GM21526 (cell line): ENCODE measurements around the gene TEX53.
A peak's percentile ranks its signal among the peaks of the same experiment; 100 is the strongest.

Experiments used
- ATAC-seq: cut with Tn5 transposase; IDR thresholded peaks from one replicate; pipeline ENCODE4 v1.9.1; 2021; ENCODE audit warnings: moderate library complexity; ENCODE audit not compliant: unreplicated experiment, low FRiP score

The TEX53 gene

DNA sequence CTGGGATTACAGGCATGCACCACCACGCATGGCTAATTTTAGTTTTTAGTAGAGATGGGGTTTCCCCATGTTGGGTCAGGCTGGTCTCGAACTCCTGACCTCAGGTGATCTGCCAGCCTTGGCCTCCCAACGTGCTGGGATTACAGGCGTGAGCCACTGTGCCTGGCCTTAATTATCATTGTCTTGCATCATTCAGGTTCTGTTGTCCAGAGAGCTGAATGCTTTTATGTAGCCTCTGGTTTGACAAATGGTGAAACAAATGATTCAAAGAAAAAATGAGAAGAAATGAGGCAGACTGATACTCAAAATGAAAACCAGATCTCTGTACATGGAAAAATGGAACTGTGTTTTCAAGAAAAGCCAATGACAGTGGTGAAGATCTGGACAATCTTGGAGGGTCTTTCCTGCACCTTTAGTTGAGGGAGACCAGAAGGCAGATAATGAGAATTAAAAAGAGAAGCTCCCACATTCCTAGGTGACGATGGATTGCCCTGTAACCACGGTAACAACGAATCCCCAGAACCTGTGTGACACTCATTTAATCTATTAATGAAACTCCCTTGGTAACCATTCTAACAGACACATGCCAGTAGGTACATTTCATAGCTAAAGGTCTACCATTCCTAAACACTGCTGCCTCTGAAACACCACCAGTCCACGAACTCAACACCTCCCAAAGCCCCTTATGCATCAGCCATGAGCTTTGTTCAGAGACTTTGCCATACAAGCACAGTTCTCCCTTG lies 22.8 kb upstream of the TEX53 start:
- ATAC-seq = no peak

DNA sequence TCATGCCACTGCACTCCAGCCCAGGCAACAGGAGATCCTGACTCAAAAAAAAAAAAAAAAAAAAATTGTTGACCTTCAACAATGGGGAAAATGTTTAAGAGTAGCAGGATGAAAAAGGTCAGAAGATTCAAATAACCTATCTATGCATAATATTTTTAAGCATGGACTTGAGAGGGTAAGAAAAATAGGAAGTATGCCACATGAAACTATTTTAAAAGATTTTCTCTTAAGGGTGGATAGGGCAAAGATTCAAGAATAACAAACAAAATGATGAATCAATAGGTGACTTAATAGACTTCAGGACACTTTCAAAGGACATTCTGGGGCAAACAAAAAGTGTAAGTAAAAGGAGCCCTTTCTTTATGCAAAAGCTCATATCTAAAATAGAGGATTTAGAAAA lies 21.2 kb upstream of the TEX53 start:
- ATAC-seq = no peak

DNA sequence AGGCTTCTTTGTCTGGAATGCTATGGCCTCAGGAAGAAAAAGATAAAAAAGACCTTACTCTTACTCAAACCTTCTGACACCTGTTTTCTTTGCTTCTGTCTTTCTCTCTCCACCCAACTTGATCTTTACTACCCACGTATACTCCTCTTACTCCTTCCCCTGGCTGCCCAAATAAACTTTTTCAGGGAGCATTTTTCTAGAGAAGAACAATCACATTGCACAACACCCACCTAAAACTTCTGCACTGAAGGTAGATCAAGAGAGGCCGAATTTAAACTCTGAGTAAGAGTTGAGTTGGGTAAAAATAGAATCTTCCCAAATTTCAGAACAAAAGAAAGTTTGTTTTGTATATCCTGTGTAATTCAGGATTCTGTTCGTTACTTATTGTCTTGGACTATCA lies 20.5 kb upstream of the TEX53 start:
- no peak for ATAC-seq

DNA sequence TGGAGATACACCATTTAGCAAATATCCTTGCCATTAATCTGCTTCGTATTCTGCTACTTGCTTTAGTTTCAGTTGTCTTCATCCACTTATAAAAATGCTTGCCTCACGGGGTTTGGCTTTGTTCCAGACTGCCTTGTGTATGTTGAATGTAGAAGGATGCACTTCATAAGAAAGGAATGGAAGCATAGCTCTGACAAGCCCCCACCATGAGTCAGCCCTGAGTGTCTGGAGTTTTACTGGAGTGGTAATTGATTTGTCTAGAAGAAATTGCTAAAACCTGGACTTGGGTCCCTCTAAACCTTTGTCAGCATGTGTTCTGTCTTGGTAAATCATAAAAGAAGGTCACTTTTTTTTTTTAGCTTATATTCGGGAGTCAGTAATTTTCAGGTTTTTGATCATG lies 19.8 kb upstream of the TEX53 start:
- ATAC-seq = no peak

DNA sequence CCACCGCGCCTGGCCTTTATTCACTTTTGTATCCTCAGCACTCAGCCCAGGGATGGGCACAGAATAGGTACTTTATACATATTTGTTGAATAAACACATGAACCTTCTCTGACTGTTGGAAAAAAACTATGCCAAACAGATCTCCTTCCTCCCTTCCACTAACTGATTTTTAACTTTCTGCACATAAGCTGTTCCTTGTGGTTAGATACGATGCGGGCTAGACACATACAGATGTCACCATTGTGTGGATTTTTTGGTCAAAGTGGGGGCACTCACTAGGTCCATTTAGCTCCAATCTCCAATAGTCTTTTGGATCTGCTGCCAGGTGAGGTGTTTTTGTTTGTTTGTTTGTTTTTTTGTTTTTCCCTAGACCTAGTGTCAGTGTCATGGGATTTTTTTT lies 19.3 kb upstream of the TEX53 start:
- no peak for ATAC-seq

DNA sequence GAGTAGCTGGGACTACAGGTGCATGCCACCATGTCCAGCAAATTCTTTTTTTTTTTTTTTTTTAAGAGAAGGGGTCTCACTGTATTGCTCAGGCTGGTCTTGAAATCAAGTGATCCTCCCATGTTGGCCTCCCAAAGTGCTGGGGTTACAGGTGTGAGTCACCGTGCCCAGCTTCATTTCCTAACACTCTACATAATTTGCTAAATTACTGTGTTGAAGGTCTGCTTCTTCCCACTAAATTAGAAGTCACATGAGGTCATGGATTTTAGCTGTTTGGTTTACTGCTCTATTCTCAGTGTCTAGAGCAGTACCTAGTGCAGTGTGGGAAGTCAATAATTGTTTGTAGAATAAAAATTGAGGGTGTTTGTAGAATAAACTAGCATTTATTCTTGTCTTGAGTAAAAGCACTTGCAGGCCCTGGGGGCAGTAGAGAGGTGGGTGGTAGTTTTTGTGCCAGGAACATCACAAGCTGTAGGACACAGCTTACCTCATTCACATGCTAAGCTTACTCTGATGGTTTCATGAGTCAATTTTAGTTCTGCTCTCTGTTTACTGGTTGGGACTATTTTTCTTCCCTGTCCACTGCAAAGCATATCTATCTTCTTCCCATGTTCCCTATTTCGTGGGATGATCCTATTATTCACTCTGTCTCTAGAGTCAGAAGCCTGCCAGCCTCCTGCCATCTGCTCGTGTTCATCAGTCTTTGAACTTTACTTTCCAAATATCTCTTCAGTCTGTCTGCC lies 17.4 kb upstream of the TEX53 start:
- ATAC-seq = no peak

DNA sequence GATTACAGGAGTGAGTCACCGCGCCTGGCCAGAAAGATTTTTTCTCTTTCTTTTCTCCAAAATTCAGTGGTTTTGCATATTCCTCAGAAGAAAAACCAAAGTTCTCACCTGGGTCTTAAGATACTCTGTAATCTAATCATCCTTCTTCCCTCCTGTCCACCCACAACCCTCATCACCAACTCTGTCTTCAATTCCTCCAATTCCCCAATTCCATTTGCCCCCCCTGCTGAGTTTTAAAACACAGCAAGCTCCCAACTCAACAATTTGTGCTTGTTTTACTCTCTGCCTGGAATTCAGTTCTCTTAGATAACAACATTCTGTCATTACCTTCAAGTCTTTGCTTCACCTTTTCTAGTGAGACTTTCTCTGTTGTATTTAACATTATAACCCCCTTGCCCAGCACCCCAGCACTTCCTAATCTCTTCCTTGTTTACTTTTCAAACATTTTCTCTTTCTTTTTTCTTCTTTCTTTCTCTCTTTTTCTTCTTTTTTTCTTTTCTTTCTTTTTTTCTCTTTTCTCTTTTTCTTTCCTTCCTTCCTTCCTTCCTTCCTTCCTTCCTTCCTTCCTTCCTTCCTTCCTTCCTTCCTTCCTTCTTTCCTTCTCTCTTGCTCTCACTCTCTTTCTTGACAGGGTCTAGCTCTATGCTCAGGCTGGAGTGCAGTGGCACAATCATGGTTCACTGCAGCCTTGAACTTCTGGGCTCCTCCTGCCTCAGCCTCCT lies 16.6 kb upstream of the TEX53 start:
- ATAC-seq = no peak

DNA sequence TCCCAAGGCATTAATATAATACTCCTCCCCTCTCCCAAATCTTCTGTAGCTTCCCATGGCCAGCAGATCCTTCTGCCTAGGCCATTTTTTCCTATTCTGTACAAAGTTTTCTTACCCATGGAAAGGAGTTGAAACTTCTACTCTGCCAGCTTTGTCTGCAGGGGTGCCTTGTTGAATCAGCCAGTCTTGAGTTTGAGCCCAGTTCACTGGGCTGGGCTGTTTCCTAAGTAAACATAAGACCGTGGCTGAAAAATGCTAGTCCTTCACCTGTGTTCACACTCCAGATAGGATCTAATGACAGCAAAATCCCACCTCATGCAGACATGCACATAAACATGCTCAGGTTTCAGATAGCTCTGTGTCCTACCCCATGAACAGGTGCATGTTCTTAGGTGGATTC lies 14.0 kb upstream of the TEX53 start:
- no peak for ATAC-seq

DNA sequence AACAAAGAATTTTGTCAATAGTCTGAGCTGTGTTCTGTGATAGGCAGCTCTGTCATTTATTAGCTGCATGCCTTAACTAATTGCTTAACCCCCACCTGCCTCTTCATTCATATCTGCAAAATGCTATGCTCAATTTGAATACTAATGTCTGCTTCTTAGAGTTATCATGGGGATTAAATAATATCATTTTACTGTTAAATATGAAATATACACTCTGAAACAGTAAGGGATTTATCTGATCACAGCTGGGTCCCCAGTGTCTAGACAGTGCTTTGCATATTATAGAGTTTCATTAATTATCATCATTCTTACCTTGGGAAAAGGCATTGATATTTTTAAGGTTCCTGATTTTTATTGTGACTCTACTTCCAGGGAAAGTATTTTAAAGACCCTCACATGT lies 12.4 kb upstream of the TEX53 start:
- ATAC-seq = no peak

DNA sequence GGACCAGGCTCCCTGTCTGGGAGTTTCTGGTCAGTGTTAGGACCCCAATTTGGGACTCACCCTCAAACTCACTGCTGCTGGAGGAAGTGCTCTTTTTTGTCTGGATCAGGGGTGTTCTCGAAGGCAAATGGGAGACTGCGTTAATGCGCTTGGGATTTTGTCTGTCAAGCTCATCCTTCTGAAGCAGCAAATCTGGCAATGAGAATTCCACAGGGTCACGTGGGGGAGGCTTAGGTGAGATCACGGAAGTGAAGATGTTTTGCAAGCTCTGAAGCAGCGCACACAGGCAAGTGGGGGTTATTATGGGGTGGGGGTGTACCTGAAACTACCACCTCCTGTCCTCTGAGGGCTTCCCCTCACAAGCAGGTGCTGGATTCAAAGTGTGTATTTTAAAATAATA lies 10.5 kb upstream of the TEX53 start:
- ATAC-seq = no peak

DNA sequence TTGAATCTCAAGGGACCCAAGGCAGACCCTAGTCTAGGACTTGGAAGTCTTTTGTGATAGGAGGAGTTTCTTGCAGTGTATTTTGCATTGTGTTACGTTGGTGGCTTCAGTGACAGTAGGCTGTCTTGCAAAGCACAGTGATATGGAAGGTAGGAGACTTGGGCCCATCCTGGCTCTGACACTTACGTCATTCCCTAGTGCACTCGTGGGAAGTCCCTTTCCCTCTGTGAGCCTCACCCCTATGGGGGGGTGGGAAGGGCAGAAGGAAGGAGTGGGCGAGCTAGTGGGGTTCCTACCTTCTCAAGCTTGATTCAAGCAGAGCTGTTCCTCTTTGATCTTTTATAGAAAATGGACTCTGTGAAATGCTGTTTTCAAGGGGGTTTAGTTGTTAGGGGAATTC lies 9.2 kb upstream of the TEX53 start:
- ATAC-seq = no peak

DNA sequence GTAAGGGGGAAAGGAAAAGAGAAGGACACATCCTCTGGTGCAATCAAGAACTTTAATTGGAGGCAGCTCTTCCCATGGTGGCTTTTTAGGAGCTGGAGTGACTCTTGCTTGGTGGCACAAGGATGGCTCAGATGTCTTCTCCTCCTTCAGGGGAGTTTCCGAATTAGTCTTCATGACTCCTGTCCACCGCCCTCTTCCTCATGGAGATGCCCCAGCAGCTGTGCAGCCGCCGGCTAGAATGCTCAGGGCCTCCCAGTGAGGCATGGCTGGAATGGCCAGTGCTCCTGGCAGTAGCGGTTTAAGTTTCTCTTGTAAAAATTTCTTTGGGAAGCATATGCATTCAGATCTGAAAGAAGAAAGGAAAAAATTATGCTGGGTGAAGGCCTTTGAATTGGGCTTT lies 8.8 kb upstream of the TEX53 start:
- no peak for ATAC-seq

DNA sequence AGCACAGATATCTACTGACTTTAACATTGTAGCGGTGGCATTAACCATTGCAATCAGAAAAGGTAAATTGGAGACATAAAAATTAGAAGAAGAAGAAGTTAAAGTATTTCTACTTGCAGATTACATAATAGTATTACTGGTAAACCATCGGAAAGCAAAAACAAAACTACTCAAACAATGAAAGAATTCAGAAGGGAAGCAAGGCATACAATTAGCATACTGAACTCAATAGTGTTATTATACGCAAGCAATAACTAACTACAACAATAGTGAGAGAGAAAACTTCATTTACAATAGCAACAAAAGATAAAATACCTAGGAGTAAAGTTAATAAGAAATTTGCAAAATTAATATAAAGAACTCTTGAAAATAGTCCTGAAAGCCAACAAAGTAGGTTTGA lies 6.6 kb upstream of the TEX53 start:
- ATAC-seq = no peak

DNA sequence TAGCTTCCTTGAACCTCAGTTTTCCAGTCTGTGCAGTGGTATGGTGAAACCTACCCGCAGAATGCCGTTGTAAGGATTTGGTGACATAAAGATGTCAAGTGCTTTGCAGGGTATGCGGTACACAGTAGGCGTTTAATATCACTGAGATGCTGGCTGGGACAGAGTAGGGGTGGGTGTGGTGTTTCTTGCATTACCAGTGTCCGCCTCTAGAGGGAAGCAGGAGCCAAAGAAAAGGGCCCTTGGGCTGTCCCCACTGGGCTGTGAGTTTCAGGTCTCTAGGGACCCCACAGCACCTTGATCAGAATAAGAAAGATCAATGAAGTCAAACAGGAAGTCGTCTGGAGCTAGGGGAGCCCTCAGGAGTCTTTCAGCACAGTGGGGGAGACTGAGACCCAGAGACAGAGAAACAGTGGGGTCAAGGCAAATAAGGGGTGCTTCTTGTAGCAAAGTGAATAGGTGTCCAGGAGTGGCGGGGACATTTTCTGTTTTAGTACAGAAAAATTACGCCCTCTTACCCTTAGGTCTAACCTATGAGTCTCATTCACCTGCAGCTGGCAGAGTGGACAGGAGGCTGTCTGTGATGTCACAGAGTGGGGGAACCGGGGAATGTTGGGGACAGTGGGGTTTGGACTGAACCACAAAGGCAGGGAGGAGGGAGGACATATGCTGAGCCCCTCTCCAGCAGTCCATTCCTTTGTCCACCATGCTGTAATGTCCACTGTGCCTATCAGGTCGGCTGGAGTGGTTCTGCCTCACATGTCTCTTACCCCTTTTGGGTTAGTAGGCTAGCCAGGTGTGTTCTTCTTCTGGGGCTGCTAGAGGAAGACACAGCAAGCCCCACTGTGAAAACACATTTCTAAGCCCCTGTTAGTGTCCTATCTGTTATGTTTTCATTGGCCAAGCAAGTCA lies 4.7 kb upstream of the TEX53 start:
- ATAC-seq = peak; percentile 72

DNA sequence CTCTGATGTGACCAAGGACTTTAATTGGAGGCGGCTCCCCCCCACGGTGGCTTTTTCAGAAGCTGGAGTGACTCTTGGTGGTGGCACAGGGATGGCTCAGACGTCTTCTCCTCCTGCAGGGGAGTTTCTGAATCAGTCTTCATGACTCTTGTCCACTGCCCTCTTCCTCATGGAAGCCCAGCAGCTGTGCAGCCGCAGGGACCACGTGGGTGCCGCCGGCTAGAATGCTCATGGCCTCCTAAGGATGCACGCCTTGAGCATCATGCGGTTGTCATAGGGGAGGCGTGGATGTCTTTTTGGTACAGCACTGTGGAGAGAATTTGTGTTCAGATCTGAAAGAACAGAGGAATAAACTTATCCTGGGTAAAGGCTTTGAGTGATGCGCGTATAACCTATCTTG lies 1.3 kb downstream of the TEX53 start:
- no peak for ATAC-seq

DNA sequence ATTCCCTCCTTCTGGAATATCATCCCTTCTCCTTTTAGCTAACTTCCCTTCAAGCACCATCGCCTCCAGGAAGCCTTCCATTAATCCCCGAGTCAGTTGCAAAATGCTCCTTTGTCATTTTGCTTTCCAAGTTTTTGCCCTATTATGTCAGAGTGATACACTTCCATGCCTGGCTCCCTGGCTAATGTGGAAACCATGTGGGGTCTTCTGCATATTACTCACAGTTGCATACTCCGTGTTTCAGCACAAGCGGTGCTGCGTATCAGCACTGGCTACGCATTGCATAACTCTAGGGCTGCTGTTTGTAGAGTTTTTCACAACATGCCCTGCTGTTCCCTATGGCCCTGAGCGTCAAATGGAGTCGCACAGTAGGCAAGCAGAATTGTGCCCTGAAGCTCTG lies 1.9 kb downstream of the TEX53 start:
- ATAC-seq = no peak

DNA sequence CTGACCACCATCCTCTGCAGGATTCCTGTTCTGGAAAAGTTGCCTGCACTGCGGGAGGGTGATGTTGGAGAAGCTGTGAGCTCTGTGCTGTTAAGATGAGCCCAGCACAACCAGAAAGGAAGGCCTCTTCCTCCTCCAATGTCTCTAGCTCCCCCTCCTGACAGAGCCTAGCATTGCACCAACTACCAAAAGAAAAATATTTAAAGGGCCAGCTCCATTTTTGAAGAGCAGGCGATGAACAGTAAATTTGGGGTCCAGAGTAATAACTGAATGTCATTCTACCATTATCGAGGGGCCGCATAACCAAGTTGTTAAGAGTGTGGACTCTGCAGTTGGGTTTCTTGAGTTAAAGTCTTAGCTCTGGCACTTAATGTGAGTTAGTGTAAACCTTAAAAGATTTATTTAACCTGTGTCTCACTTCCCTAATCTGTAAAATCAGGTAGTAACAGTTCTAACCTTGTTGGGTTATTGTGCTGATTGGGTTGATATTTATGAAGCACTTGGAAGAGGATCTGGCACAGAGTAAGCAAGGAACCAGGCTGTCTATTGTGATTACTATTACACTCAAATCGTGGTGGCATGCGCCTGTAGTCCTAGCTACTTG lies 3.9 kb downstream of the TEX53 start:
- ATAC-seq = peak; percentile 80

DNA sequence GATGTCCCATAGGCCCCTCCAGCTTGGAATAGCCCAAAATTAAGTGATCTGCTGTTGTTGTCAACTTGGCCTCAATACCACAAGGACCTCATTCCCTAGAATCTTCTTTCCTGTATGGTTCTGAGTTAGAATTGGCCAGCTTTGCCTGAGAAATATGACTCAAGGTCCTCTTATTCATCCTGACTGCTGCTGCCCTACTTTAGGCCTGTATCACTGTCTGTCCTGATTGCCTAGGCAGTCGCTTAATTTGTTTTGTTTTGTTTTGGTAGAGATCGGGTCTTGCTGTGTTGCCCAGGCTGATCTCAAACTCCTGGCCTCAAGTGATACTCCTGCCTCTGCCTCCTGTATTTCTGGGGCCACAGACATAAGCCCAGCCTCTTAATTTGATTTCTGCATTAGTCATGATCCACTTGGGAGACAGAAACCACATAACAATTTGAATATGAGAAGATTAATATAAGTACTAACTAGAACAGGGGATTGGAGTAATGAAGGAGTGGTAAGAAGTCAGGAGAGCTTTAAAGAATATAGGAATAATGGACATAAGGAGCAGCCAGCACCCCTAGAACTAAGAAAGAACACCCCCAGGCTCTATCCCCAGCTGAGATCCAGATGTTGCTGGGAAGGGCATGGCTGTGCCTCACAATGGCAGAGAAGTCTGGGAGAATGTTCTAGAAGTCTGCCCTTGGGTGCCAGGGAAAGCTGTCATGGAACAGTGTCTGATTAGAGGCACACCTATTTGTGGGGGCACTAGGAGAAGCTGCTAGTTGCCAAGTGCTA lies 4.6 kb downstream of the TEX53 start:
- peak; percentile 20 for ATAC-seq

DNA sequence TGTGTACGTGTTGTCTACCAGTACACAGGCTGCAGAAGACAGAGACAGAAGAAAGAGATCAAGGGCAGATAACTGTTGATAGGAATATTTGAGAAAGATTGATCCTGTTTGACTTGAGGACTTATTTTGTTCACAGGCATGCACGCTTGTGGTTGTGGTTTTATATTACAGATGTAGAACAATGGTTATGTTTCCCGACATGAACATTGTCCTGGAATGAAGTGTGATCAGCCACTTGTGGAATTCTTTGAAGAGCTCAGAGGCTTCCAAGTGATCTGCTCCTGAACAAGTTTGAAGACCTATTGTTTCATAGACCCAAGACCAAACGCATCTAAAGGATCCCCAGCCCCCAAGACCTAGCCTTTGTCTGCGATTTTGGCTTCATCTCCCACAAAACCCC lies 13.7 kb downstream of the TEX53 start:
- ATAC-seq = no peak

DNA sequence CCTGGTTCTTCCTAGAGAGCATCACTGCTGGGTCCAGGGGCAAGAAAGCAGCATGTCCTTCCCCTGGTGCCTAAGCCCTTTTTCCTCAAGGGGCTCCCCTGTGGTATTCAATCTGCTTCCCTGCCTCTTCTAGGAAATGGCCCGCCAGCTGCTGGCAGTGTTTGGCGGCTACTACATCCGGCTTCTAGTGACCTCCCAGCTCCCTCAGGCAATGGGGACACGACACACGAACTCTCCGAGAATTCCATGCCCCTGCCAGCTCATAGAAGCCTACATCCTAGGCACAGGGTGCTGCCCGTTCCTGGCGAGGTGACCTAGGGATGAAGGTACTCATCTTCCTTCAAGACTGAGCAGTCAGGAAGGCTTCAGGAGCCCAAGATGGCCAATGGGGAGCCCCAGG lies 14.6 kb downstream of the TEX53 start:
- ATAC-seq = no peak
